ENCODE measurements around the gene MYADML2.

Gene MYADML2

GRCh38 chr17:81903415-81903831 lies 43.6 kb downstream of the MYADML2 start:
- H3K4me3 ChIP-seq (ENCODE audit: low read length): no peak overlapping the region
- TF ChIP-seq, protein P1, sequence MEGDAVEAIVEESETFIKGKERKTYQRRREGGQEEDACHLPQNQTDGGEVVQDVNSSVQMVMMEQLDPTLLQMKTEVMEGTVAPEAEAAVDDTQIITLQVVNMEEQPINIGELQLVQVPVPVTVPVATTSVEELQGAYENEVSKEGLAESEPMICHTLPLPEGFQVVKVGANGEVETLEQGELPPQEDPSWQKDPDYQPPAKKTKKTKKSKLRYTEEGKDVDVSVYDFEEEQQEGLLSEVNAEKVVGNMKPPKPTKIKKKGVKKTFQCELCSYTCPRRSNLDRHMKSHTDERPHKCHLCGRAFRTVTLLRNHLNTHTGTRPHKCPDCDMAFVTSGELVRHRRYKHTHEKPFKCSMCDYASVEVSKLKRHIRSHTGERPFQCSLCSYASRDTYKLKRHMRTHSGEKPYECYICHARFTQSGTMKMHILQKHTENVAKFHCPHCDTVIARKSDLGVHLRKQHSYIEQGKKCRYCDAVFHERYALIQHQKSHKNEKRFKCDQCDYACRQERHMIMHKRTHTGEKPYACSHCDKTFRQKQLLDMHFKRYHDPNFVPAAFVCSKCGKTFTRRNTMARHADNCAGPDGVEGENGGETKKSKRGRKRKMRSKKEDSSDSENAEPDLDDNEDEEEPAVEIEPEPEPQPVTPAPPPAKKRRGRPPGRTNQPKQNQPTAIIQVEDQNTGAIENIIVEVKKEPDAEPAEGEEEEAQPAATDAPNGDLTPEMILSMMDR (conservative IDR thresholded peaks at IDR 0.05; ENCODE audit: low read depth, low read length): no peak
- DNase-seq (ENCODE audit: low read depth): no peak

DNA sequence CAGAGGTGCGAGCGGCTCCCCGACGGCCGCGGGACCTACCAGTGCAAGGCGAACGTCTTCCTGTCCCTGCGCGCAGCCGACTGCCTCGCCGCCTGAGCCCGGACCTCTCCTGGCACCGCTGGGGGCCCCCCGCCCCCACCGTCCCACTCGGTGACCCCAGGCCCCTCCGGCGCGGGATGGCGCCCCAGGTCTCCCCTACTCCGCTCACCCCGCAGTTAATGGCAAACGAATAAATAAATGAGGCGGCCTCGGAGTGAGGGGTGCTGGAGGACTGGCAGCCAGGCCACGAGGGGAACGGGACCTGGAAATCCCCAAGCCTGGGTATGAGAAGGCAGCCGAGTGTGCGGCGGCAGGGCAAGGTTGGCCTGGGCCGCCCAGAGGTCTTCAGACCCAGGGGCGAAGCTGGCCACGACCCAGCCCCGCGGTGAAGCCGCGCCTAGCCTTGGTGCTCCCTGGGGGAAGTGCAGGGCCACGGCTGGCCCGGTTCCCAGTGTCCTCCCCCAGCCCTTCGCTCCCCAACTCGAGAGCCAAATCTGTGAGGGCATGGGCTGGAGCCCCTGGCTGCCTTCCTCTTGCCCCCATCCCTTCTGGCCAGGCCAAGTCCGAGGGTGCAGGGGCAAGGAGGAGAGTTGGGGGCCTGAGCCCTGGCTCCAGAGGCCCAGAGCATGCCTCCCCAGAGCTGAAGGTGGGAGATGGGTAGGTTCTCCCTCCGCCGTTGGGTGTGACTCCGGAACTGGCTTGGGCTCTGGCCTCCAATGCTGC lies 44.2 kb downstream of the MYADML2 start:
- H3K4me3 ChIP-seq (ENCODE audit: low read length): no peak overlapping the region
- DNase-seq (ENCODE audit: low read depth): no peak

DNA sequence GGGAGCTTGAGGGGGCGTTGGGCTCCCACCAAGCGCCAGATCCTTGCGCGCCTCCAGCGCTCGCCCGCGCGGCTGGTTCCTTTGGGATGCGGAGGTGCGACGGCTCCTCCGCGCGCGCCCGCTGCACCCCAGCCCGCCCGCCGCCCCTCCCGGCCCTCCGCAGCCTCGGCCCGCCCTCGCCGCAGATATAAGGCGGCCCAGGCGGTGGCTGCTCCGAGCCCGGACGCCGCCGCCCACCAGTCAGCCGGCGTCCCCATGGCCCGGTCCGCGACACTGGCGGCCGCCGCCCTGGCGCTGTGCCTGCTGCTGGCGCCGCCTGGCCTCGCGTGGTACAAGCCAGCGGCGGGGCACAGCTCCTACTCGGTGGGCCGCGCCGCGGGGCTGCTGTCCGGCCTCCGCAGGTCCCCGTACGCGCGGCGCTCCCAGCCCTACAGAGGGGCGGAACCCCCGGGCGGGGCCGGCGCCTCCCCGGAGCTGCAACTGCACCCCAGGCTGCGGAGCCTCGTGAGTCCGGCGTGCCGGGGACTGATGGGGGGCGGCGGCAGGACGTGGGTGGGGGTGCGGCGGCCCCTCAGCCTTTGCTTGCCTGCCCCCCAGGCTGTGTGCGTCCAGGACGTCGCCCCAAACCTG lies 44.9 kb downstream of the MYADML2 start, which contains the start of gene NPB:
NPB (plus strand) TSS at position 216 of the 630 bp plus-strand sequence; CDS start at position 256, 40 bp downstream.
- peak within 1 kb of the TSS; percentile 18 for H3K4me3 ChIP-seq (ENCODE audit: low read length)
- DNase-seq (ENCODE audit: low read depth): no peak
- TF ChIP-seq, protein P1 (conservative IDR thresholded peaks at IDR 0.05; ENCODE audit: low read depth, low read length): no peak

More for the DNA sequence above, 44.2 kb downstream of the MYADML2 start:
- TF ChIP-seq, protein P1 (conservative IDR thresholded peaks at IDR 0.05; ENCODE audit: low read depth, low read length): no peak

GRCh38 chr17:81901167-81902022 lies 45.6 kb downstream of the MYADML2 start:
- DNase-seq (ENCODE audit: low read depth): no peak
- TF ChIP-seq, protein P1 (conservative IDR thresholded peaks at IDR 0.05; ENCODE audit: low read depth, low read length): no peak
- peak overlapping the region; percentile 18 for H3K4me3 ChIP-seq (ENCODE audit: low read length)

- TF ChIP-seq, protein P1 (conservative IDR thresholded peaks at IDR 0.05; ENCODE audit: low read depth, low read length): no peak
- no peak for DNase-seq (ENCODE audit: low read depth)
- H3K4me3 ChIP-seq (ENCODE audit: low read length): no peak overlapping the region
Observed at GRCh38 chr17:81900181-81900820, 46.7 kb downstream of the MYADML2 start.

DNA sequence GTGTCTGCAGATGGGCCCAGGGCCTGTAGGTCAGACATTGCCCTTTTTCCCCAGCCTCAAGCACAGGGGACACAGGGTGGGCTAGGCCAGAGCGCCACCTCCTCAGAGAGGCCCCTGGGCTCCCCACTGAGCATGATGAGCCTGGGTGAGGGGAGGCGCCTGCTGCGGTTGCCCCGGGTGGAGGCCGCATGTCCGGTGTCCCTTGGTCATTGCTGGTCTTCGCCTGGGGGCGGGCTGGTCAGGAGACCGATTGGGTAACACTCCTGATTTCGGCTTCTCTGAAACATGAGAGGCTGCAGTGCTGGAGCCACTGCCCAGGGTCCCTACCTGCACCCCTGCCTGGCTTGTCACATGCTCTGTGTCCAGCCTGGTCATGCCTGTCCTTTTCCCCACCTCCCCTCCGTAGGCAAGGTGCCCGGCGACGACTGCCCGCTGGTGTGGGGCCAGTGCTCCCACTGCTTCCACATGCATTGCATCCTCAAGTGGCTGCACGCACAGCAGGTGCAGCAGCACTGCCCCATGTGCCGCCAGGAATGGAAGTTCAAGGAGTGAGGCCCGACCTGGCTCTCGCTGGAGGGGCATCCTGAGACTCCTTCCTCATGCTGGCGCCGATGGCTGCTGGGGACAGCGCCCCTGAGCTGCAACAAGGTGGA lies 47.4 kb downstream of the MYADML2 start:
- TF ChIP-seq, protein P1 (conservative IDR thresholded peaks at IDR 0.05; ENCODE audit: low read depth, low read length): no peak
- no peak for DNase-seq (ENCODE audit: low read depth)
- no peak overlapping the region for H3K4me3 ChIP-seq (ENCODE audit: low read length)
